ENCODE measurements around the gene GPR160.

GPR160 gene

GRCh38 chr3:169998668-169999131 is 39.1 kb upstream of the GPR160 start:
- no peak for TF ChIP-seq CTCF (IDR thresholded peaks at IDR 0.05; ENCODE audit: low read depth, low read length)
- peak; percentile 68 to 94 for DNase-seq (ENCODE audit: low read depth in 2 of 2)
- no peak overlapping the region for H3K4me3 ChIP-seq (replicated peaks in 1 of 2; ENCODE audit: low read depth in 2 of 2, low read length in 2 of 2)

GRCh38 chr3:169999433-169999832 is 38.4 kb upstream of the GPR160 start:
- DNase-seq (ENCODE audit: low read depth in 2 of 2), result no peak
- TF ChIP-seq CTCF (IDR thresholded peaks at IDR 0.05; ENCODE audit: low read depth, low read length), result no peak
- no peak overlapping the region for H3K4me3 ChIP-seq (replicated peaks in 1 of 2; ENCODE audit: low read depth in 2 of 2, low read length in 2 of 2)

GRCh38 chr3:170000051-170000450 is 37.7 kb upstream of the GPR160 start:
- no peak for DNase-seq (ENCODE audit: low read depth in 2 of 2)
- TF ChIP-seq CTCF (IDR thresholded peaks at IDR 0.05; ENCODE audit: low read depth, low read length), result no peak
- H3K4me3 ChIP-seq (replicated peaks in 1 of 2; ENCODE audit: low read depth in 2 of 2, low read length in 2 of 2), result no peak overlapping the region

GRCh38 chr3:170002231-170002630 is 35.6 kb upstream of the GPR160 start:
- TF ChIP-seq CTCF (IDR thresholded peaks at IDR 0.05; ENCODE audit: low read depth, low read length), result no peak
- no peak for DNase-seq (ENCODE audit: low read depth in 2 of 2)
- no peak overlapping the region for H3K4me3 ChIP-seq (replicated peaks in 1 of 2; ENCODE audit: low read depth in 2 of 2, low read length in 2 of 2)

- DNase-seq (ENCODE audit: low read depth in 2 of 2), result no peak
- TF ChIP-seq CTCF (IDR thresholded peaks at IDR 0.05; ENCODE audit: low read depth, low read length), result no peak
- H3K4me3 ChIP-seq (replicated peaks in 1 of 2; ENCODE audit: low read depth in 2 of 2, low read length in 2 of 2), result no peak overlapping the region
These were observed 34.9 kb upstream of the GPR160 start for GRCh38 chr3:170002879-170003278.

- no peak for DNase-seq (ENCODE audit: low read depth in 2 of 2)
- no peak overlapping the region for H3K4me3 ChIP-seq (replicated peaks in 1 of 2; ENCODE audit: low read depth in 2 of 2, low read length in 2 of 2)
These were observed 33.9 kb upstream of the GPR160 start for GRCh38 chr3:170003881-170004356.

More at GRCh38 chr3:170003881-170004356, 33.9 kb upstream of the GPR160 start:
- no peak for TF ChIP-seq CTCF (IDR thresholded peaks at IDR 0.05; ENCODE audit: low read depth, low read length)

Measured in cardiac fibroblast (primary cell).